HepG2 (cell line): ENCODE data around the gene PRADC1. TPM values are rescaled to one million over a fixed set of nuclear protein-coding genes. Genes with fewer than 3 reads are reported as not detected.
A peak's percentile ranks its signal among the peaks of the same experiment; 100 is the strongest.

ENCODE experiments used
- CHD2 ChIP-seq: IDR thresholded peaks from 2 replicates; pipeline ENCODE4 v1.6.1; 2011; ENCODE audit warnings: low read depth, low read length, improper control_type of control experiment
- FOXP4 ChIP-seq: sonication (generic); formaldehyde crosslinking; IDR thresholded peaks from 2 replicates; pipeline ENCODE4 v1.4.0; 2020; ENCODE audit warnings: missing genetic modification reagents
- GTF3A ChIP-seq: sonication (generic); formaldehyde crosslinking; conservative IDR thresholded peaks from 2 replicates; pipeline ENCODE4 v1.4.0; 2020; ENCODE audit warnings: mild to moderate bottlenecking, missing genetic modification reagents
- HDAC1 ChIP-seq: sonication (generic); formaldehyde crosslinking; IDR thresholded peaks from 2 replicates; pipeline ENCODE4 v1.5.1; 2020; ENCODE audit warnings: mild to moderate bottlenecking, missing genetic modification reagents
- ISL2 ChIP-seq: sonication (generic); formaldehyde crosslinking; IDR thresholded peaks from 2 replicates; pipeline ENCODE4 v1.5.0; 2020; ENCODE audit warnings: missing genetic modification reagents
- KDM5B ChIP-seq: sonication (generic); formaldehyde crosslinking; IDR thresholded peaks from 2 replicates; pipeline ENCODE4 v1.4.0; 2020; ENCODE audit warnings: missing genetic modification reagents, mild to moderate bottlenecking, borderline replicate concordance
- LCORL ChIP-seq, 2 experiments: fragments of 450-650 bp in 1 of 2; sonication (generic) in 1 of 2; formaldehyde crosslinking in 1 of 2; IDR thresholded peaks; 2 replicates each; pipeline versions ENCODE4 v1.5.0 to v1.6.1; 2017 to 2020; ENCODE audit warnings: antibody characterized with exemption in 1 of 2, missing genetic modification reagents in 1 of 2
- MEIS1 ChIP-seq: sonication (generic); formaldehyde crosslinking; IDR thresholded peaks from 2 replicates; pipeline ENCODE4 v1.9.0; 2021; ENCODE audit warnings: mild to moderate bottlenecking, missing genetic modification reagents, moderate library complexity, borderline replicate concordance
- MIER2 ChIP-seq: IDR thresholded peaks from 2 replicates; pipeline ENCODE4 v1.6.1; 2016; ENCODE audit warnings: missing biosample characterization, missing genetic modification reagents
- NR1H2 ChIP-seq: sonication (generic); formaldehyde crosslinking; IDR thresholded peaks from 2 replicates; pipeline ENCODE4 v1.8.1; 2022; ENCODE audit warnings: low read depth, missing genetic modification reagents, borderline replicate concordance
- NR2F2 ChIP-seq: IDR thresholded peaks from 2 replicates; pipeline ENCODE4 v1.6.1; 2012; ENCODE audit warnings: low read depth, inconsistent platforms, borderline replicate concordance
- ONECUT2 ChIP-seq: sonication (generic); formaldehyde crosslinking; IDR thresholded peaks from 2 replicates; pipeline ENCODE4 v1.4.0; 2020; ENCODE audit warnings: missing genetic modification reagents
- TBP ChIP-seq: sonication (generic); formaldehyde crosslinking; IDR thresholded peaks from 2 replicates; pipeline ENCODE4 v1.5.0; 2020; ENCODE audit warnings: missing genetic modification reagents
- TFDP2 ChIP-seq: sonication (generic); formaldehyde crosslinking; IDR thresholded peaks from 2 replicates; pipeline ENCODE4 v1.4.0; 2020; ENCODE audit warnings: missing genetic modification reagents
- WIZ ChIP-seq: sonication (generic); formaldehyde crosslinking; IDR thresholded peaks from 2 replicates; pipeline ENCODE4 v1.5.1; 2020; ENCODE audit warnings: mild to moderate bottlenecking, missing genetic modification reagents
- ZFY ChIP-seq: sonication (generic); formaldehyde crosslinking; IDR thresholded peaks from 2 replicates; pipeline ENCODE4 v1.4.0; 2020; ENCODE audit warnings: missing genetic modification reagents
- ZNF12 ChIP-seq: sonication (generic); formaldehyde crosslinking; IDR thresholded peaks from 2 replicates; pipeline ENCODE4 v1.5.0; 2020; ENCODE audit warnings: missing genetic modification reagents
- ZNF230 ChIP-seq: sonication (generic); formaldehyde crosslinking; IDR thresholded peaks from 2 replicates; pipeline ENCODE4 v1.4.0; 2020; ENCODE audit warnings: mild to moderate bottlenecking, missing genetic modification reagents
- ZNF331 ChIP-seq: sonication (generic); formaldehyde crosslinking; IDR thresholded peaks from 2 replicates; pipeline ENCODE4 v1.4.0; 2020; ENCODE audit warnings: missing genetic modification reagents
- ZNF333 ChIP-seq: sonication (generic); formaldehyde crosslinking; IDR thresholded peaks from 2 replicates; pipeline ENCODE4 v1.4.0; 2020; ENCODE audit warnings: mild to moderate bottlenecking, missing genetic modification reagents, borderline replicate concordance
- ZNF496 ChIP-seq: sonication (generic); formaldehyde crosslinking; IDR thresholded peaks from 2 replicates; pipeline ENCODE4 v1.8.1; 2023; ENCODE audit warnings: mild to moderate bottlenecking, moderate library complexity, missing genetic modification reagents; ENCODE audit not compliant: insufficient replicate concordance
- ZNF616 ChIP-seq: sonication (generic); formaldehyde crosslinking; IDR thresholded peaks from 2 replicates; pipeline ENCODE4 v1.5.0; 2020; ENCODE audit warnings: low read depth, mild to moderate bottlenecking, missing genetic modification reagents
- ZSCAN25 ChIP-seq: sonication (generic); formaldehyde crosslinking; IDR thresholded peaks from 2 replicates; pipeline ENCODE4 v1.8.0; 2022; ENCODE audit warnings: mild to moderate bottlenecking, missing genetic modification reagents
- polyA plus RNA-seq, 8 experiments: library from polyadenylated mRNA; depleted of rRNA in 3 of 8; stranded (reverse) in 7 of 8; unstranded in 1 of 8; fragments of >200 nt; fragmentation: Illumina TruSeq in 4 of 8; extraction: Trizol in 4 of 8; gene quantifications; 2 replicates each; pipeline versions ENCODE4 v1.2.1 to v1.2.3, GENCODE V29; 2011 to 2016; ENCODE audit warnings: low read depth in 4 of 8, missing spikeins in 1 of 8, mixed read lengths in 1 of 8; ENCODE audit not compliant: insufficient read depth in 1 of 8
- total RNA-seq, 5 experiments: library from RNA; depleted of rRNA; stranded (reverse); fragments of >200 nt; fragmentation: Illumina TruSeq; extraction: Trizol; gene quantifications; 2 replicates each; pipeline ENCODE4 v1.2.3, GENCODE V29; 2016; ENCODE audit warnings: low read depth in 1 of 5
- TF ChIP-seq, protein P1 (sequence below): IDR thresholded peaks from 2 replicates; pipeline ENCODE4 v1.6.1; 2016
- TF ChIP-seq, protein P2 (sequence below): IDR thresholded peaks from 2 replicates; pipeline ENCODE4 v1.6.1; 2016; ENCODE audit warnings: missing compliant biosample characterization, missing genetic modification reagents, borderline replicate concordance

PRADC1 gene
- total and polyA plus RNA-seq, 2 of the 13 experiments (the other 11 are each of a cell fraction or from before 2014, with no cell fraction given), result 12.1 to 37.2 TPM

- peak; percentile 61 for TF ChIP-seq FOXP4 (CRISPR knock-in tag)
- peak; percentile 70; the same call in 1 of the 2 replicates for TF ChIP-seq NR1H2 (CRISPR knock-in tag)
- peak; percentile 81 for TF ChIP-seq ZNF230 (CRISPR knock-in tag)
- peak; percentile 71 for TF ChIP-seq ZNF331 (CRISPR knock-in tag)
- TF ChIP-seq HDAC1 (CRISPR knock-in tag), result peak; percentile 99
- 0 out of 2 replicates have a peak, but pooled peaks have one; percentile 32 for TF ChIP-seq MIER2 (CRISPR knock-in tag)
- peak; percentile 19; the same call in 1 of the 2 replicates for TF ChIP-seq WIZ (CRISPR knock-in tag)
- TF ChIP-seq TBP (CRISPR knock-in tag), result no peak; the same call in 1 of the 2 replicates
- peak; percentile 87 for TF ChIP-seq ZNF333 (CRISPR knock-in tag)
- TF ChIP-seq, protein P1, sequence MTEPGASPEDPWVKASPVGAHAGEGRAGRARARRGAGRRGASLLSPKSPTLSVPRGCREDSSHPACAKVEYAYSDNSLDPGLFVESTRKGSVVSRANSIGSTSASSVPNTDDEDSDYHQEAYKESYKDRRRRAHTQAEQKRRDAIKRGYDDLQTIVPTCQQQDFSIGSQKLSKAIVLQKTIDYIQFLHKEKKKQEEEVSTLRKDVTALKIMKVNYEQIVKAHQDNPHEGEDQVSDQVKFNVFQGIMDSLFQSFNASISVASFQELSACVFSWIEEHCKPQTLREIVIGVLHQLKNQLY, result peak; percentile 62; the same call in 1 of the 2 replicates
- peak; percentile 54; the same call in 1 of the 2 replicates for TF ChIP-seq ONECUT2 (CRISPR knock-in tag)
- TF ChIP-seq TFDP2 (CRISPR knock-in tag), result peak; percentile 97
- TF ChIP-seq GTF3A (CRISPR knock-in tag), result 0 out of 2 replicates have a peak, but pooled peaks have one; percentile 12
- TF ChIP-seq, protein P2, sequence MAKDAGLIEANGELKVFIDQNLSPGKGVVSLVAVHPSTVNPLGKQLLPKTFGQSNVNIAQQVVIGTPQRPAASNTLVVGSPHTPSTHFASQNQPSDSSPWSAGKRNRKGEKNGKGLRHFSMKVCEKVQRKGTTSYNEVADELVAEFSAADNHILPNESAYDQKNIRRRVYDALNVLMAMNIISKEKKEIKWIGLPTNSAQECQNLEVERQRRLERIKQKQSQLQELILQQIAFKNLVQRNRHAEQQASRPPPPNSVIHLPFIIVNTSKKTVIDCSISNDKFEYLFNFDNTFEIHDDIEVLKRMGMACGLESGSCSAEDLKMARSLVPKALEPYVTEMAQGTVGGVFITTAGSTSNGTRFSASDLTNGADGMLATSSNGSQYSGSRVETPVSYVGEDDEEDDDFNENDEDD, result peak; percentile 96
- TF ChIP-seq ZNF496 (CRISPR knock-in tag), result no peak
- TF ChIP-seq LCORL (IDR thresholded peaks at IDR 0.05), result no peak
- peak; percentile 74; the same call in 1 of the 2 replicates for TF ChIP-seq LCORL (CRISPR knock-in tag; IDR thresholded peaks at IDR 0.05)
- no peak for TF ChIP-seq NR2F2
- TF ChIP-seq MEIS1 (CRISPR knock-in tag), result peak; percentile 54; the same call in 1 of the 2 replicates
- TF ChIP-seq ZFY, result peak; percentile 67; the same call in 1 of the 2 replicates
- peak; percentile 57 for TF ChIP-seq KDM5B (CRISPR knock-in tag)
- TF ChIP-seq ZNF12, result peak; percentile 42; the same call in 1 of the 2 replicates
- peak; percentile 91; the same call in 1 of the 2 replicates for TF ChIP-seq ZNF616 (CRISPR knock-in tag)
- TF ChIP-seq ISL2 (CRISPR knock-in tag), result 0 out of 2 replicates have a peak, but pooled peaks have one; percentile 42
- peak; percentile 72; the same call in 1 of the 2 replicates for TF ChIP-seq CHD2
- TF ChIP-seq ZSCAN25 (CRISPR knock-in tag), result peak; percentile 20; the same call in 1 of the 2 replicates
These were observed at the start of gene PRADC1 (continued) for GRCh38 chr2:73233154-73233931.
